Neural cell (in vitro differentiated cells): ENCODE results near the gene KPNA1. TPM values are rescaled to one million over a fixed set of nuclear protein-coding genes. Genes with fewer than 3 reads are reported as not detected.

Source experiments
- H2AFZ ChIP-seq: fragments of 200-600, 300-800 bp; sonication (generic), shearing (Covaris generic); 2 replicates; pipeline ENCODE4 v1.6.0; 2014; ENCODE audit warnings: low read depth, mild to moderate bottlenecking, antibody characterized with exemption, low read length, moderate library complexity
- H3F3A ChIP-seq: fragments of 200-600 bp; shearing (Covaris generic); 2 replicates; pipeline ENCODE4 v1.6.1; 2016; ENCODE audit warnings: mild to moderate bottlenecking, moderate library complexity, mixed read lengths, antibody characterized with exemption, low read length; ENCODE audit not compliant: insufficient read depth, poor library complexity, severe bottlenecking
- H3K27ac ChIP-seq: fragments of 200-600, 300-800 bp; sonication (generic), shearing (Covaris generic); 2 replicates; pipeline ENCODE4 v1.5.1; 2014; ENCODE audit warnings: mild to moderate bottlenecking, low read length, moderate library complexity
- H3K27me3 ChIP-seq: fragments of 300-800, 200-600 bp; sonication (generic), shearing (Covaris generic); 2 replicates; pipeline ENCODE4 v1.6.0; 2014; ENCODE audit warnings: mild to moderate bottlenecking, low read depth, low read length, moderate library complexity; ENCODE audit not compliant: insufficient read depth
- H3K36me3 ChIP-seq: fragments of 300-800, 200-600 bp; sonication (generic), shearing (Covaris generic); 2 replicates; pipeline ENCODE4 v1.5.1; 2014; ENCODE audit warnings: mild to moderate bottlenecking, antibody characterized with exemption, low read length, moderate library complexity; ENCODE audit not compliant: insufficient read depth
- H3K4me2 ChIP-seq: fragments of 300-800, 200-600 bp; sonication (generic), shearing (Covaris generic); 2 replicates; pipeline ENCODE4 v1.6.0; 2014; ENCODE audit warnings: mild to moderate bottlenecking, low read length
- H3K4me3 ChIP-seq: fragments of 300-800, 200-600 bp; sonication (generic), shearing (Covaris generic); 2 replicates; pipeline ENCODE4 v1.5.1; 2014; ENCODE audit warnings: mild to moderate bottlenecking, low read length, moderate library complexity
- H3K79me2 ChIP-seq: fragments of 200-600 bp; shearing (Covaris generic); replicated peaks from 2 replicates; pipeline ENCODE4 v1.6.0; 2014; ENCODE audit warnings: mild to moderate bottlenecking, low read length, moderate library complexity; ENCODE audit not compliant: insufficient read depth
- H3K9ac ChIP-seq: fragments of 300-800, 200-600 bp; sonication (generic), shearing (Covaris generic); 2 replicates; pipeline ENCODE4 v1.6.1; 2016; ENCODE audit warnings: mild to moderate bottlenecking, low read length, mixed read lengths
- H3K9me2 ChIP-seq: fragments of 200-600 bp; shearing (Covaris generic); 2 replicates; pipeline ENCODE4 v1.6.1; 2016; ENCODE audit warnings: mild to moderate bottlenecking, low read length, mixed read lengths; ENCODE audit not compliant: insufficient read depth
- H3K9me3 ChIP-seq: fragments of 200-600, 300-800 bp; sonication (generic), shearing (Covaris generic); 2 replicates; pipeline ENCODE4 v1.6.1; 2016; ENCODE audit warnings: mild to moderate bottlenecking, mixed run types, low read length, moderate library complexity, mixed read lengths
- H4K20me1 ChIP-seq: fragments of 200-600 bp; shearing (Covaris generic); 2 replicates; pipeline ENCODE4 v1.6.1; 2016; ENCODE audit warnings: mild to moderate bottlenecking, mixed run types; ENCODE audit not compliant: insufficient read depth
- EP300 ChIP-seq: fragments of 450-650 bp; conservative IDR thresholded peaks from 2 replicates; pipeline ENCODE4 v1.6.1; 2014; ENCODE audit warnings: antibody characterized with exemption, mild to moderate bottlenecking, moderate library complexity; ENCODE audit not compliant: poor library complexity, severe bottlenecking
- EZH2 ChIP-seq: fragments of 200-600, 300-800 bp; shearing (Covaris generic), sonication (generic); IDR thresholded peaks from 2 replicates; pipeline ENCODE4 v1.6.1; 2014; ENCODE audit warnings: antibody characterized with exemption, low read length, borderline replicate concordance, mild to moderate bottlenecking; ENCODE audit not compliant: insufficient read depth, poor library complexity, severe bottlenecking
- MXI1 ChIP-seq: fragments of 450-650 bp; conservative IDR thresholded peaks from 2 replicates; pipeline ENCODE4 v1.6.1; 2014; ENCODE audit warnings: antibody characterized with exemption, mild to moderate bottlenecking; ENCODE audit not compliant: poor library complexity, severe bottlenecking
- POLR2AphosphoS5 ChIP-seq: IDR thresholded peaks from 2 replicates; pipeline ENCODE4 v1.6.1; 2012
- RAD21 ChIP-seq: fragments of 450-650 bp; conservative IDR thresholded peaks from 2 replicates; pipeline ENCODE4 v1.6.1; 2014; ENCODE audit warnings: antibody characterized with exemption, mild to moderate bottlenecking, moderate library complexity
- SMC3 ChIP-seq: fragments of 450-650 bp; conservative IDR thresholded peaks from 2 replicates; pipeline ENCODE4 v1.6.1; 2014; ENCODE audit warnings: antibody characterized with exemption, mild to moderate bottlenecking, moderate library complexity; ENCODE audit not compliant: poor library complexity
- TAF1 ChIP-seq: IDR thresholded peaks from 2 replicates; pipeline ENCODE4 v1.6.1; 2012; ENCODE audit warnings: low read depth
- polyA plus RNA-seq: library from polyadenylated mRNA; depleted of rRNA; stranded (reverse); fragments of >200 nt; gene quantifications from 2 replicates; pipeline ENCODE4 v1.2.3, GENCODE V29; 2014
- small RNA-seq, 3 experiments: library from RNA; depleted of rRNA; stranded (forward); fragments of <200 nt; gene quantifications; one replicate each; pipeline ENCODE3, GENCODE V24; 2012
- TF ChIP-seq, protein P1 (sequence below): fragments of 450-650 bp; IDR thresholded peaks from 2 replicates; pipeline ENCODE4 v1.5.1; 2014; ENCODE audit warnings: antibody characterized with exemption, mild to moderate bottlenecking, moderate library complexity; ENCODE audit not compliant: poor library complexity, severe bottlenecking
- TF ChIP-seq, protein P2 (sequence below): IDR thresholded peaks from 2 replicates; pipeline ENCODE4 v1.6.1; 2012; ENCODE audit warnings: borderline replicate concordance

KPNA1 gene
- polyA plus RNA-seq, 1 donor from 2014 or later, result 35.8 TPM

DNA sequence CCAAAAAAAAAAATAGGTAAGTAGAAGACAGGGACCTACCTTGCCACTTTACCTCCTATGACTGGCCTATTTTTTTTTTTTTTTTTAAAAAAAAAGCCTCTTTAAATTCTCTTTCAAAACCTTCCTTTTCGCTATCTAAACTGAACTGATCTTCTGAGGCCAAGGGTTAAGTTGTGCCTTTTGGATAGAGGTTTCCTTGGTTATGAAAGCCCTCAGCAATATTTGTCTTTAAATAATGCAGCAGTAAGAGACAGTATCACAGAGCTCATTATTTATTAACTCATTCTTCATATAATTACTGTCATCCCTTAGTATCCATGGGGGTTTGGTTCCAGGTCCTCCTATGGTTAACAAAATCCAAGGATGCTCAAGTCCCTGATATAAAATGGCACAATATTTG is 140.7 kb downstream of the KPNA1 start:
- Histone ChIP-seq H4K20me1 (no peaks in the 10 kb centered on the region), H3F3A (no peaks in the 10 kb centered on the region), H3K9ac (no peak overlapping the region), H3K79me2 (no peaks in the 10 kb centered on the region), H2AFZ (no peak overlapping the region), H3K4me3 (no peak overlapping the region), H3K9me3 (no peaks in the 10 kb centered on the region), H3K27ac (no peak overlapping the region), H3K4me2 (no peak overlapping the region), H3K27me3 (no peaks in the 10 kb centered on the region), H3K36me3 (no peaks in the 10 kb centered on the region), H3K9me2 (no peaks in the 10 kb centered on the region)
- TF ChIP-seq EZH2 (no peak), RAD21 (no peak), TAF1 (no peak), EP300 (no peak), SMC3 (no peak), MXI1 (no peak), POLR2AphosphoS5 (no peak)
- TF ChIP-seq, protein P1, sequence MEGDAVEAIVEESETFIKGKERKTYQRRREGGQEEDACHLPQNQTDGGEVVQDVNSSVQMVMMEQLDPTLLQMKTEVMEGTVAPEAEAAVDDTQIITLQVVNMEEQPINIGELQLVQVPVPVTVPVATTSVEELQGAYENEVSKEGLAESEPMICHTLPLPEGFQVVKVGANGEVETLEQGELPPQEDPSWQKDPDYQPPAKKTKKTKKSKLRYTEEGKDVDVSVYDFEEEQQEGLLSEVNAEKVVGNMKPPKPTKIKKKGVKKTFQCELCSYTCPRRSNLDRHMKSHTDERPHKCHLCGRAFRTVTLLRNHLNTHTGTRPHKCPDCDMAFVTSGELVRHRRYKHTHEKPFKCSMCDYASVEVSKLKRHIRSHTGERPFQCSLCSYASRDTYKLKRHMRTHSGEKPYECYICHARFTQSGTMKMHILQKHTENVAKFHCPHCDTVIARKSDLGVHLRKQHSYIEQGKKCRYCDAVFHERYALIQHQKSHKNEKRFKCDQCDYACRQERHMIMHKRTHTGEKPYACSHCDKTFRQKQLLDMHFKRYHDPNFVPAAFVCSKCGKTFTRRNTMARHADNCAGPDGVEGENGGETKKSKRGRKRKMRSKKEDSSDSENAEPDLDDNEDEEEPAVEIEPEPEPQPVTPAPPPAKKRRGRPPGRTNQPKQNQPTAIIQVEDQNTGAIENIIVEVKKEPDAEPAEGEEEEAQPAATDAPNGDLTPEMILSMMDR, result no peak
- TF ChIP-seq, protein P2, sequence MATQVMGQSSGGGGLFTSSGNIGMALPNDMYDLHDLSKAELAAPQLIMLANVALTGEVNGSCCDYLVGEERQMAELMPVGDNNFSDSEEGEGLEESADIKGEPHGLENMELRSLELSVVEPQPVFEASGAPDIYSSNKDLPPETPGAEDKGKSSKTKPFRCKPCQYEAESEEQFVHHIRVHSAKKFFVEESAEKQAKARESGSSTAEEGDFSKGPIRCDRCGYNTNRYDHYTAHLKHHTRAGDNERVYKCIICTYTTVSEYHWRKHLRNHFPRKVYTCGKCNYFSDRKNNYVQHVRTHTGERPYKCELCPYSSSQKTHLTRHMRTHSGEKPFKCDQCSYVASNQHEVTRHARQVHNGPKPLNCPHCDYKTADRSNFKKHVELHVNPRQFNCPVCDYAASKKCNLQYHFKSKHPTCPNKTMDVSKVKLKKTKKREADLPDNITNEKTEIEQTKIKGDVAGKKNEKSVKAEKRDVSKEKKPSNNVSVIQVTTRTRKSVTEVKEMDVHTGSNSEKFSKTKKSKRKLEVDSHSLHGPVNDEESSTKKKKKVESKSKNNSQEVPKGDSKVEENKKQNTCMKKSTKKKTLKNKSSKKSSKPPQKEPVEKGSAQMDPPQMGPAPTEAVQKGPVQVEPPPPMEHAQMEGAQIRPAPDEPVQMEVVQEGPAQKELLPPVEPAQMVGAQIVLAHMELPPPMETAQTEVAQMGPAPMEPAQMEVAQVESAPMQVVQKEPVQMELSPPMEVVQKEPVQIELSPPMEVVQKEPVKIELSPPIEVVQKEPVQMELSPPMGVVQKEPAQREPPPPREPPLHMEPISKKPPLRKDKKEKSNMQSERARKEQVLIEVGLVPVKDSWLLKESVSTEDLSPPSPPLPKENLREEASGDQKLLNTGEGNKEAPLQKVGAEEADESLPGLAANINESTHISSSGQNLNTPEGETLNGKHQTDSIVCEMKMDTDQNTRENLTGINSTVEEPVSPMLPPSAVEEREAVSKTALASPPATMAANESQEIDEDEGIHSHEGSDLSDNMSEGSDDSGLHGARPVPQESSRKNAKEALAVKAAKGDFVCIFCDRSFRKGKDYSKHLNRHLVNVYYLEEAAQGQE, result no peak

Small RNA genes lying within 50 kb of the gene (small RNA-seq; reads per million reads assigned to genes)
- gene AC083798.1 (0 reads per million in 3 experiments), gene AC096861.1 (0 reads per million in 3 experiments)

Other genes with a start within 250 kb of the KPNA1 start
- gene CSTA, start 189.7 kb downstream of the KPNA1 start, polyA plus RNA-seq, result not detected in 2 replicates
- 40.8 and 87.3 TPM in 2 replicates for gene MIX23, start 131.7 kb downstream of the KPNA1 start, polyA plus RNA-seq
- 15.1 and 16.2 TPM in 2 replicates for gene FAM162A, start 130.8 kb downstream of the KPNA1 start, polyA plus RNA-seq
- 6.9 and 8.4 TPM in 2 replicates for gene WDR5B, start 98.9 kb downstream of the KPNA1 start, polyA plus RNA-seq
- gene PARP9, start 49.4 kb upstream of the KPNA1 start, polyA plus RNA-seq, result not detected in 2 replicates
- not detected in 2 replicates for gene DTX3L, start 49.4 kb upstream of the KPNA1 start, polyA plus RNA-seq
- gene PARP15, start 62.7 kb upstream of the KPNA1 start, polyA plus RNA-seq, result not detected in 2 replicates
- 0.28 TPM in 1 of 2 replicates, not detected in the other for gene PARP14, start 165.9 kb upstream of the KPNA1 start, polyA plus RNA-seq